AG08396 (cell line): ENCODE measurements around the gene CCDC141.

Experiments
- DNase-seq: peaks from one replicate; pipeline ENCODE4 v3.0.0; 2012; ENCODE audit warnings: low spot score, mixed read lengths

Gene CCDC141

GRCh38 chr2:178829299-178829960, 220.5 kb downstream of the CCDC141 start:
- no peak for DNase-seq

- no peak for DNase-seq
Measured at GRCh38 chr2:178828486-178828881, 221.5 kb downstream of the CCDC141 start.

GRCh38 chr2:178827739-178828485, 222.0 kb downstream of the CCDC141 start:
- DNase-seq: no peak

GRCh38 chr2:178827111-178827510, 222.8 kb downstream of the CCDC141 start:
- DNase-seq: no peak

- DNase-seq: peak; percentile 35
Measured at GRCh38 chr2:178825183-178825582, 224.8 kb downstream of the CCDC141 start.

- DNase-seq: no peak
Measured at GRCh38 chr2:178824181-178824580, 225.8 kb downstream of the CCDC141 start.

GRCh38 chr2:178819992-178820391, 229.9 kb downstream of the CCDC141 start:
- DNase-seq: no peak

GRCh38 chr2:178819147-178819875, 230.6 kb downstream of the CCDC141 start:
- no peak for DNase-seq

GRCh38 chr2:178811901-178812300, 238.0 kb downstream of the CCDC141 start:
- no peak for DNase-seq

- no peak for DNase-seq
Measured at GRCh38 chr2:178811045-178811444, 238.9 kb downstream of the CCDC141 start.

- DNase-seq: no peak
Measured at GRCh38 chr2:178810422-178810821, 239.5 kb downstream of the CCDC141 start.

GRCh38 chr2:178807227-178808008, 242.5 kb downstream of the CCDC141 start, which contains the start of gene TTN:
TTN (minus strand) TSS chr2:178807423; CDS start chr2:178804642, 2,781 bp downstream.
- no peak for DNase-seq

- no peak for DNase-seq
Measured at GRCh38 chr2:178806543-178806942, 243.4 kb downstream of the CCDC141 start.

GRCh38 chr2:178805457-178805856, 244.5 kb downstream of the CCDC141 start:
- no peak for DNase-seq

GRCh38 chr2:178804791-178805190, 245.1 kb downstream of the CCDC141 start:
- DNase-seq: no peak

GRCh38 chr2:178800510-178800909, 249.4 kb downstream of the CCDC141 start:
- DNase-seq: no peak

GRCh38 chr2:178799305-178799704, 250.6 kb downstream of the CCDC141 start:
- no peak for DNase-seq

- peak; percentile 14 for DNase-seq
Measured at GRCh38 chr2:178796079-178796677, 253.8 kb downstream of the CCDC141 start.

- DNase-seq: no peak
Measured at GRCh38 chr2:178787934-178788333, 262.0 kb downstream of the CCDC141 start.

GRCh38 chr2:178787155-178787554, 262.8 kb downstream of the CCDC141 start:
- no peak for DNase-seq

GRCh38 chr2:178783889-178784288, 266.0 kb downstream of the CCDC141 start:
- no peak for DNase-seq

- no peak for DNase-seq
Measured at GRCh38 chr2:178782236-178782635, 267.7 kb downstream of the CCDC141 start.
